ENCODE measurements around the gene LEPROT.
"Not testable (repeated sequence)": the region's sequence is repeated elsewhere in the genome, so short reads cannot be mapped to it uniquely, and the experiment has no call there.

The LEPROT gene

GRCh38 chr1:65441464-65441863, 21.0 kb downstream of the LEPROT start:
- no peak for DNase-seq

DNA sequence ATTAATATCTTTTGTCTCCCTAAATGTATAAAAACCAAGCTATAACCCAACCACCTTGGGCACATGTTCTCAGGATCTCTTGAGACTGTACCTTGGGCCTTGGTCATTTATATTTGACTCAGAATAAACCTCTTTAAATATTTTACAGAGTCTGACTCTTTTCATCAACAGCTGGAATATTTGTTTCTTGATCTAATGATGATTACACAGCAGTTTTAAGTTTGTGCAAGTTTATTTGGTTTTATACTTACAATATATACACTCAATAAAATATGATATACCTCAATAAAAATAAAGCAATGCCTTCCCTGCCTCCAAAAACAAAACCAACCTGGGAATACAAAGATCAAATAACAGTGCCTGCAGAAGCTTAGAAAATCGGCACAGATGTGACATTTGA, 22.0 kb downstream of the LEPROT start:
- no peak for DNase-seq

DNA sequence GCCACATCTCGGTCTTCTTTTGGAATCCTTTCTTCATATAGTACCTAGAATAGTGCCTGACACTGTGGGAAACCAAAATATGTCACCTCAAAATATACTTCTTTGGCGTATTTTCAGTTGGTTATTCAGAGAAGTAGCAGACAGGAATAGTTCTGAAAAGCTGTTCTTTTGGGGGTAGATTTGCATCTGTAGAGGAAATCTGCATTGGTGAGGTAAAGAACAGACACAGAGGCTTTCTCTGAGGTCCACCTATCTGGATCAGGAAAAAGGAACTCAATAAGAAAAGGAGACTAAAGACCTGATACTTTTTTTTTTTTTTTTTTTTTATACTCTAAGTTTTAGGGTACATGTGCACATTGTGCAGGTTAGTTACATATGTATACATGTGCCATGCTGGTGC, 23.2 kb downstream of the LEPROT start:
- DNase-seq, result no peak

DNA sequence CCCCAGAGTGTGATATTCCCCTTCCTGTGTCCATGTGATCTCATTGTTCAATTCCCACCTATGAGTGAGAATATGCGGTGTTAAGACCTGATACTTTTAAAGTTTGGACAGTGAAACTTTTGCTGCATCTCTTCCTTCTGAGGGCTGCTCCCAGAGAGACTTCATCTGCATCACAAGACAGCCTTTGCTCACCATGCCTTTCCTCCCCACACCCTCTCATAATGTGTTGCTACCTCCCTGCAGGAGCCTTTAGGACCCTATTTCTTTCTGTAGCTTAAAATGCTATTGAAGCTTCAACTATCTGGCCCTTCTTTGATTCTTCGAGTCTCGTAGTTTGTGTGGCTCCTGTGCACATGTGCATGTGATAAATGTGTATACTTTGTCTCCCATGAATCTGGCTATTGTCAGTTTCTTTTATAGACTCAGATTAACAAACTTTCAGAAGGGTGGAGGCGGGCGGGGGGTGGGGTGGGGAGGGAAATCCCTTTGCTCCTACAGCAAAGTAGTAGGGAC, 23.7 kb downstream of the LEPROT start:
- no peak for DNase-seq

DNA sequence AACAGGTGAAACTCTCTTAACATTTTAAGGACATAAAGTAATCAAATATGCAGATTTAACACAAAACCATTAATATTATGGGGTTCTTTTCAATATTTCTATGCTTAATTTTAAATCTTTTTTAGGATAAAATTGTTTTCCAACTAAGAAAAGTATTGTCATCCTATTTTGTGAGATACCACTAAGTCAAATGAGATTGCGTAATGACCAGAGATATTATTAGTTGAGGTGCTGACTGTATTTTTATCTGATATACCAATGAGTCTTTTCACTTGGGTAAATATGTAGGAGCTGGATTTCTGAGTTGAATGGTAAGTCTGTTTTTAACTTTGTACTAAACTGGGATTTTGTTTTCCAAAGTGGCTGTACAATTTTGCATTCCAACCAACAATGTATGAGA, 25.4 kb downstream of the LEPROT start:
- no peak for DNase-seq

DNA sequence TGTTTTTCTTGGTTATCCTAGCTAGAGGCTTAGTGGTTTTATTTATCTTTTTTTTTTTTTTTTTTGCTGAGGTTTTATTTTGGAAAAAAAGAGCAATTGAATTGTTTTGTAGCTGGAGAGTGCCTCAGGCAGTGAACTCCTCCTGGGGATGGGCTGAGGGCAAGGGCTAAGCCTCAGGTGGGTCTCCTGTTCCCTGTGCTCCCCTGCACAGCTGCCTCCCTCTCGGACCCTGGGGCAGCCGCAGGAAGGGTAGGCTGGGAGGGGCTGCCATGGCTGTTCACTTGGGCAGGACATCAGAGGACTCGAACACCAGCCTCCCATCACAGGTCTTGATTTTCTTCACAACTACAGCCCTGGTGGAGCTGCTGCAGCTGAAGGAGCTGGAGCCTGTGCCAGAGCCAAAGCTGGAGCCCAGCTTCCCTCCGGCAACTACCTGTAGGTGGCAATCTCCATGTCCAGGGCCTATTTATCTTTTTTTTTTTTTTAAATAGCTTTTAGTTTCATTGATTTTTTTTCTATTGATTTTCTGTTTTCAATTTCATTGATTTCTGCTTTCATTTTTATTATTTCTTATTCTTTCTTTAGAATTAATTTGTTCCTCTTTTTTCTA, 28.9 kb downstream of the LEPROT start:
- no peak for DNase-seq

GRCh38 chr1:65455678-65456077, 35.2 kb downstream of the LEPROT start:
- not testable (repeated sequence) for DNase-seq

DNA sequence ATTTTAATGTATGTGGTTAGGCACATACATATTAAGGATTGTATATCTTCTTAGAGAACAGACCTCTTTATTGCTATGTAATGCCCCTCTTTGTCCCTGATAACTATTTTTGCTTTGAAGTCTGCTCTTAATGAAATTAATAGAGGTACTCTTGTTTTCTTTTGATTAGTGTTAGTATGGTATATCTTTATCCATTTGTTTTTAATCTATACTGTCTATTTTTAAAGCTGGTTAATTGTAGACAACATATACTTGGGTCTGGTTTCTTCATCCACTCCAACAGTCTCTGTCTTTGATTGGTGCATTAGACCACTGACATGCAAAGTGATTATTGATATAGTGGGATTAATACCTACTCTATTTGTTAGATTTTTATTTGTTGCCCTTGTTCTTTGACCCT, 36.0 kb downstream of the LEPROT start:
- no peak for DNase-seq

DNA sequence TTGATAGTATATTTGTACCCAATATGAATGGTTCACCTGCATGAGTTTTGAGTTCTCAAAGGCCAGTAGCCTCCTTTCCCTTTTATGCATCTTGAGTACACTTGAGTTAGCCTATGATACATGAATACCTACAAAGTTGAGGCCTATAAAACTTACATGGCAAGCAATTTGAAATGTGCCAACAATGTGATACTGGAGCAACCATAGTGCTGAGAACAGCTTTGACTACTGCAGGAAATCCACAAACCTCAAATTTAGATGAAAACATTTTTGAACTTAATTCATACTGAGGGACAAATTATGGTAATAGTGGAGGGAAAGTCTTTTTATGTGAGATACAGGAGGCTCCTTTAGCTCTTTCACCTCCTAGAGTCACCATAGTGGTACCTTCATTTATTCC, 37.4 kb downstream of the LEPROT start:
- DNase-seq, result no peak

GRCh38 chr1:65458730-65459396, 38.4 kb downstream of the LEPROT start:
- DNase-seq, result no peak

DNA sequence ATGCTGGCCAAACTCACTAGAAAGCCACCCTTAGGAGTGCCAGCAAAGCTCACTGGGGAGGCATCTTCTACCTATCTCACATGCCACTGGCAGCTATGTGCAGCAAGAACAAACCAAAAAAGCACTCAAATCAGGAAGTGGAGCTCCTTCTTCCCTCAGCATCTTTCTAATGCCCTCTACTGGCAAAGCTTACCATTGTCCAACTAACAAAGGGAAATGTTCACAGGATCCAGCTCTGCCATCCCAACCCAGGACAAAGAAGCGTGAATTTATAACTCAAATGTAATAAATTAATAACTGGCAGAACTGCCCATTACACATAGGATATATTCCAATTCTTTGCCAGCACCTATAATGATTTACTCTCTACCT, 38.9 kb downstream of the LEPROT start:
- no peak for DNase-seq

- DNase-seq, result not testable (repeated sequence)
These were observed 45.4 kb downstream of the LEPROT start for GRCh38 chr1:65465837-65466236.

DNA sequence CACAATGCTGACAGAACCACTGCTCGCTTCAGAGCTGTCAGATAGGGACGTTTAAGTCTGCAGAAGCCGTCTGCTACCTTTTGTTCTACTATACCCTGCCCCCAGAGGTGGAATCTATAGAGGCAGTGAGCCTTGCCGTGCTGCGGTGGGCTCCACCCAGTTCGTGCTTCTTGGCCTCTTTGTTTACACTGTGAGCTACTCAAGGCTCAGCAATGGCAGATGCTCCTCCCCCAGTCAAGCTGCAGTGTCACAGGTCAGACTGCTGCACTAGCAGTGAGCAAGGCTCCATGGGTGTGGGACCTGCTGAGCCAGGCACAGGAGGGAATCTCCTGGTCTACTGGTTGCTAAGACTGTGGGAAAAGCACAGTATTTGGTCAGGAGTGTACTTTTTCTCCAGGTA, 47.1 kb downstream of the LEPROT start:
- DNase-seq, result no peak

GRCh38 chr1:65469126-65469888, 48.8 kb downstream of the LEPROT start:
- DNase-seq, result no peak

- DNase-seq, result no peak
These were observed 49.4 kb downstream of the LEPROT start for GRCh38 chr1:65469889-65470340.

DNA sequence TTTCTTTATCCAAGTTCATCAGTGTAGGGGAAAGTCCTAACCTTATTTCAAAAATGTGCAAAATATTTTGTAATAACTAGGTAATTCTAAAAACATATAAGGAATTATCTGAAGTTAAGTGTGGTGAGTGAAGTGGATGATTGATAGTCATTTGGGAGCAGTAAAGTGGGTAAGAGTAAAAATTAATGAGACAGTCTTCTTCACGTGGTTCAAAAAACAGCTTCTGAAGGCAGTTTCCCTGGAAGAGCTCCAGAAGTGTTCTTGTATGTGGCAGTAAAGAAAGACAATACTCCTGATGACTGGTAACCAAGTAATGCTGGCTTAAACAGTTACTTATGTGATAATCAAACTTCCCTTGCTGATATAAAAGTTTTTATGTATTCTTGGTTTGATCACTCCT, 50.3 kb downstream of the LEPROT start:
- DNase-seq, result no peak

GRCh38 chr1:65471213-65471833, 50.9 kb downstream of the LEPROT start:
- no peak for DNase-seq

- no peak for DNase-seq
These were observed 51.4 kb downstream of the LEPROT start for GRCh38 chr1:65471861-65472332.

DNA sequence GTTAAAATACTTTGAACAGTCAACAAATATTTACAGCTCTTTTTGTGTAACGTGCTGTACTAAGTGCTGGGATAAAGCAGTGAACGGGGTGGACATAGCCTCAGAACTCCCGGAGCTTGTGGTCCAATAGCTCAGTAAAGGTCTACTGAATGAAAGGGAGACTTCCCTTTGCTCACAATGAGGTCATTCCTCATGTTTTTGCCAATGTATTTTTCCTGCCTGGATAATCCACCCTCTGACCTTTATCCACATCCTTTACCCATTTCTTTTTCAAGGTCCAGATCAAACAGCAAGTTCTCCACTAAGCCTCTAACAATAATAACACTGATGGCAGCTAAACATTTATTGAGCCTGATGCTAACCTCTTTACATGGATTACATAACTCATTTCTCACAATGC, 55.9 kb downstream of the LEPROT start:
- DNase-seq, result no peak

DNA sequence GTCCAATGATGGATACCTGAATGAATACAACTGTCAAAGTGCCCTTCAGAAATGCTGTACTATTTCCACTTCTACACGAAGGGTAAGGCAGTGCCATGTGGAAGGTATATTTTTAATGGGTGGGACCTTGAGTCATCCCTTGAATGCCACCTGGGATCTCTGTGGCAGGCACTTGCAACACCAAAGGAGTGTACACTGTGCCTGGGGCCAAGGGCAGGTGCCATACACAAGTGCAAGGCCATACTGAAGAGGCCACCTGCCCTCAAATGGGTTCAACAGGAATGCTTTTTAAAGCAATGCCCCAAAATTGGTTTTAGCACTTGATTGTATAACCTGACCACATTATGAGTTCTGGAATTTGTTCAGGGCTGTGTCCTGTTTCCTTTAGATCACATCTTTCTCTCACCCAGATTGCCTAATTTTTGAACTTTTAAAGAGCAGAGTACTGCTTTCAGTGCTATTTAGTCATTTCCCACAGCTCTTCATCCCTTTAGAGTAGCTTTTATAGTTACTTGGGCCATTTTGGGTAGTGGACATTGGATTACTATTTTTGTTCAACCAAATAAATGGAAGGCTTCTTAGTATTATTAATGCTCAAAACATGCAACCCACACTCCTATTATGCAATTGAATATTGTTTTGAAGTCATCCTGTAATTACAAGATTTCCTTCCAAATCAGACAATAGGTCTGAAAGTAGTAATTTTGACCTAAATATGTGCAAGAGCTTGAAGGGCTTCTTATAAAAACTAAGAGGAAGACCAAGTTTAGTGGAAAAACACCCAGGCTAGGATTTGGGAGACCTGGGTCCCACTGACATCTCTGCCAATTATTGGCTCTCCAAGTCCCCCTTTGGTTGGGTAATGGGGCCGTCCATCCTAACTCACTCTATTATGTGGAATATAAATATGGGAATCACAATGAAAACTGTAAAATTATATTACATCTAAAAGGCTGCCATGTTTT, 57.2 kb downstream of the LEPROT start:
- DNase-seq, result no peak

DNA sequence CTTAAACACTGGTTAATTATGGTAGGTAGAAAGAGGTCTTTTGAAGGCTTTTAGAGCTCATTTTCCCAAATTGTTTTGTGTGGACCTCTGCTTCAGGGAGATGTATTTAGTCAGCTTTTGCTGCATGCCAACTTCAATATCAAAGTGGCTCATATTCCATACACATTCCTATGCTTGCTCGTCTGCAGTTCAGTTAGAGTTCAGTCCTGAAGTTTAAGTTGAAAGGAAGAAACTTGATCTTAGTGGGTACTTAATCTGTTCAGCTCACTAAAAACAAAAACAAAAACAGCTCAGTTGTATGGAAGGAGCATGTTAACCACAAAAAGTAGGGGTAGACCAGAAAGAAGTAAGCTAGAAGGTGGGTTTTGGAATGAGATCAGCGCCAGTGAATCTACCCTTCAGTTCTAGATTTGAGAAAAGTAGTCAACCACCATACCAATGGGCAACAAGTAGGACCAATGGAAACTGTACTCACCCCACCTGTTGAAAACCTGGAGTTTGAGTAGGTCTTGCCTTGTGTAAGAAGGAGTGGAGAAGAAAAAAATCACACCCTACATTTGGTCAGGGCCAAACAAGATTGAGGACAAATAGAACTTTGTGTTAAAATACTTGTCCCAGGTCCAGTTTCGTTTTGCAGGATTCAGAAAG, 58.0 kb downstream of the LEPROT start:
- DNase-seq, result no peak
